ENCODE results near the gene CRTC2.
"Not testable (repeated sequence)": the region's sequence is repeated elsewhere in the genome, so short reads cannot be mapped to it uniquely, and the experiment has no call there.

Gene CRTC2

GRCh38 chr1:153987621-153988020 lies 29.2 kb upstream of the CRTC2 start:
- H3K27ac ChIP-seq (ENCODE audit: low read depth, low read length): no peak overlapping the region
- peaks cover 8 to 45% (median 40%) of the 10 kb centered on the region in 5 donors for H3K4me1 ChIP-seq (ENCODE audit: control insufficient read depth in 5 of 5, insufficient read depth in 5 of 5, low read length in 5 of 5)
- no peak overlapping the region for H3K4me3 ChIP-seq (ENCODE audit: low read depth in 1 of 5, low read length in 5 of 5)
- no peak overlapping the region for H3K9ac ChIP-seq (ENCODE audit: low read length in 5 of 5)
- H3K9me3 ChIP-seq (ENCODE audit: control insufficient read depth in 5 of 5, low read length in 5 of 5): no peaks in the 10 kb centered on the region
- no peaks in the 10 kb centered on the region for H3K27me3 ChIP-seq (ENCODE audit: control insufficient read depth in 5 of 5, insufficient read depth in 4 of 5, low read length in 5 of 5)
- H3K36me3 ChIP-seq (ENCODE audit: control insufficient read depth in 5 of 5, insufficient read depth in 5 of 5, low read length in 5 of 5): peaks cover 7 to 15% (median 10%) of the 10 kb centered on the region in 5 donors

GRCh38 chr1:153985941-153986761 lies 27.7 kb upstream of the CRTC2 start, which contains the start of gene RAB13:
Gene RAB13 (minus strand): TSS chr1:153986339. CDS start chr1:153986236, 103 bp downstream.
- H3K27ac ChIP-seq (ENCODE audit: low read depth, low read length): peak within 1 kb of the TSS; percentile 91
- H3K4me3 ChIP-seq (ENCODE audit: low read depth in 1 of 5, low read length in 5 of 5): peak within 1 kb of the TSS; percentile 74 to 93 (median 80)
- no peaks in the 10 kb centered on the region for H3K27me3 ChIP-seq (ENCODE audit: control insufficient read depth in 5 of 5, insufficient read depth in 4 of 5, low read length in 5 of 5)
- H3K9ac ChIP-seq (ENCODE audit: low read length in 5 of 5): peak within 1 kb of the TSS; percentile 22 to 93 (median 90)
- no peaks in the 10 kb centered on the region for H3K9me3 ChIP-seq (ENCODE audit: control insufficient read depth in 5 of 5, low read length in 5 of 5)
- peaks cover 6 to 34% (median 27%) of the 10 kb centered on the region in 5 donors for H3K4me1 ChIP-seq (ENCODE audit: control insufficient read depth in 5 of 5, insufficient read depth in 5 of 5, low read length in 5 of 5)
- H3K36me3 ChIP-seq (ENCODE audit: control insufficient read depth in 5 of 5, insufficient read depth in 5 of 5, low read length in 5 of 5): peaks cover 0 to 15% (median 9%) of the 10 kb centered on the region in 5 donors

GRCh38 chr1:153985341-153985912 lies 27.0 kb upstream of the CRTC2 start:
- H3K27ac ChIP-seq (ENCODE audit: low read depth, low read length): peak overlapping the region; percentile 91
- no peaks in the 10 kb centered on the region for H3K9me3 ChIP-seq (ENCODE audit: control insufficient read depth in 5 of 5, low read length in 5 of 5)
- no peaks in the 10 kb centered on the region for H3K27me3 ChIP-seq (ENCODE audit: control insufficient read depth in 5 of 5, insufficient read depth in 4 of 5, low read length in 5 of 5)
- peaks cover 6 to 40% (median 24%) of the 10 kb centered on the region in 5 donors for H3K4me1 ChIP-seq (ENCODE audit: control insufficient read depth in 5 of 5, insufficient read depth in 5 of 5, low read length in 5 of 5)
- peak overlapping the region; percentile 21 to 93 (median 86) for H3K9ac ChIP-seq (ENCODE audit: low read length in 5 of 5)
- H3K36me3 ChIP-seq (ENCODE audit: control insufficient read depth in 5 of 5, insufficient read depth in 5 of 5, low read length in 5 of 5): peaks cover 0 to 15% (median 10%) of the 10 kb centered on the region in 5 donors
- H3K4me3 ChIP-seq (ENCODE audit: low read depth in 1 of 5, low read length in 5 of 5): peak overlapping the region; percentile 74 to 93 (median 80)

- Histone ChIP-seq H3K27ac (ENCODE audit: low read depth, low read length) (peak overlapping the region; percentile 91), H3K4me3 (ENCODE audit: low read depth in 1 of 5, low read length in 5 of 5) (peak overlapping the region in 3 of 5 donors; percentile 79 to 81 (median 80)), H3K9me3 (ENCODE audit: control insufficient read depth in 5 of 5, low read length in 5 of 5) (no peaks in the 10 kb centered on the region), H3K4me1 (ENCODE audit: control insufficient read depth in 5 of 5, insufficient read depth in 5 of 5, low read length in 5 of 5) (peaks cover 6 to 37% (median 23%) of the 10 kb centered on the region in 5 donors), H3K9ac (ENCODE audit: low read length in 5 of 5) (peak overlapping the region in 4 of 5 donors; percentile 44 to 90 (median 64)), H3K36me3 (ENCODE audit: control insufficient read depth in 5 of 5, insufficient read depth in 5 of 5, low read length in 5 of 5) (peaks cover 0 to 15% (median 10%) of the 10 kb centered on the region in 5 donors), H3K27me3 (ENCODE audit: control insufficient read depth in 5 of 5, insufficient read depth in 4 of 5, low read length in 5 of 5) (no peaks in the 10 kb centered on the region)
Measured at GRCh38 chr1:153984123-153984894, 25.9 kb upstream of the CRTC2 start.

GRCh38 chr1:153981735-153982134 lies 23.3 kb upstream of the CRTC2 start:
- not testable (repeated sequence) for H3K27me3 ChIP-seq (ENCODE audit: control insufficient read depth in 5 of 5, insufficient read depth in 4 of 5, low read length in 5 of 5); H3K9ac ChIP-seq (ENCODE audit: low read length in 5 of 5); H3K4me3 ChIP-seq (ENCODE audit: low read depth in 1 of 5, low read length in 5 of 5); H3K27ac ChIP-seq (ENCODE audit: low read depth, low read length); H3K9me3 ChIP-seq (ENCODE audit: control insufficient read depth in 5 of 5, low read length in 5 of 5)
- Histone ChIP-seq H3K36me3 (ENCODE audit: control insufficient read depth in 5 of 5, insufficient read depth in 5 of 5, low read length in 5 of 5) (peaks cover 0 to 15% (median 10%) of the 10 kb centered on the region in 5 donors), H3K4me1 (ENCODE audit: control insufficient read depth in 5 of 5, insufficient read depth in 5 of 5, low read length in 5 of 5) (peaks cover 4 to 46% (median 34%) of the 10 kb centered on the region in 5 donors)

- not testable (repeated sequence) for H3K9me3 ChIP-seq (ENCODE audit: control insufficient read depth in 5 of 5, low read length in 5 of 5); H3K27ac ChIP-seq (ENCODE audit: low read depth, low read length); H3K4me3 ChIP-seq (ENCODE audit: low read depth in 1 of 5, low read length in 5 of 5); H3K27me3 ChIP-seq (ENCODE audit: control insufficient read depth in 5 of 5, insufficient read depth in 4 of 5, low read length in 5 of 5); H3K9ac ChIP-seq (ENCODE audit: low read length in 5 of 5)
- Histone ChIP-seq H3K36me3 (ENCODE audit: control insufficient read depth in 5 of 5, insufficient read depth in 5 of 5, low read length in 5 of 5) (peaks cover 4 to 29% (median 24%) of the 10 kb centered on the region in 5 donors), H3K4me1 (ENCODE audit: control insufficient read depth in 5 of 5, insufficient read depth in 5 of 5, low read length in 5 of 5) (peaks cover 0 to 35% (median 25%) of the 10 kb centered on the region in 5 donors)
Measured at GRCh38 chr1:153979091-153979490, 20.7 kb upstream of the CRTC2 start.

- H3K9ac ChIP-seq (ENCODE audit: low read length in 5 of 5): peak overlapping the region in 3 of 5 donors; percentile 68 to 99 (median 97)
- H3K4me3 ChIP-seq (ENCODE audit: low read depth in 1 of 5, low read length in 5 of 5): peak overlapping the region; percentile 95 to 97 (median 96)
- H3K27ac ChIP-seq (ENCODE audit: low read depth, low read length): peak overlapping the region; percentile 83
- peaks cover 5 to 36% (median 31%) of the 10 kb centered on the region in 5 donors for H3K36me3 ChIP-seq (ENCODE audit: control insufficient read depth in 5 of 5, insufficient read depth in 5 of 5, low read length in 5 of 5)
- no peaks in the 10 kb centered on the region for H3K9me3 ChIP-seq (ENCODE audit: control insufficient read depth in 5 of 5, low read length in 5 of 5)
- peaks cover 0 to 35% (median 25%) of the 10 kb centered on the region in 5 donors for H3K4me1 ChIP-seq (ENCODE audit: control insufficient read depth in 5 of 5, insufficient read depth in 5 of 5, low read length in 5 of 5)
- H3K27me3 ChIP-seq (ENCODE audit: control insufficient read depth in 5 of 5, insufficient read depth in 4 of 5, low read length in 5 of 5): no peaks in the 10 kb centered on the region
Measured at GRCh38 chr1:153978274-153978909, 20.0 kb upstream of the CRTC2 start.

GRCh38 chr1:153977250-153978240 lies 19.1 kb upstream of the CRTC2 start, which contains the start of gene JTB:
Gene JTB (minus strand): TSS chr1:153977674. CDS start chr1:153977252, 422 bp downstream.
- H3K9ac ChIP-seq (ENCODE audit: low read length in 5 of 5): peak within 1 kb of the TSS; percentile 89 to 99 (median 97)
- peaks cover 0 to 35% (median 25%) of the 10 kb centered on the region in 5 donors for H3K4me1 ChIP-seq (ENCODE audit: control insufficient read depth in 5 of 5, insufficient read depth in 5 of 5, low read length in 5 of 5)
- H3K27me3 ChIP-seq (ENCODE audit: control insufficient read depth in 5 of 5, insufficient read depth in 4 of 5, low read length in 5 of 5): no peaks in the 10 kb centered on the region
- peak within 1 kb of the TSS; percentile 95 to 97 (median 96) for H3K4me3 ChIP-seq (ENCODE audit: low read depth in 1 of 5, low read length in 5 of 5)
- H3K36me3 ChIP-seq (ENCODE audit: control insufficient read depth in 5 of 5, insufficient read depth in 5 of 5, low read length in 5 of 5): peaks cover 5 to 35% (median 33%) of the 10 kb centered on the region in 5 donors
- H3K9me3 ChIP-seq (ENCODE audit: control insufficient read depth in 5 of 5, low read length in 5 of 5): no peaks in the 10 kb centered on the region
- H3K27ac ChIP-seq (ENCODE audit: low read depth, low read length): peak within 1 kb of the TSS; percentile 83
